Right cardiac atrium (tissue), 5 donors: Measurements from ENCODE around the gene ADGRG6. TPM values are rescaled to one million over a fixed set of nuclear protein-coding genes. Genes with fewer than 3 reads are reported as not detected.
A peak's percentile ranks its signal among the peaks of the same experiment; 100 is the strongest.
"Not testable (repeated sequence)": the region's sequence is repeated elsewhere in the genome, so short reads cannot be mapped to it uniquely, and the experiment has no call there.

Source experiments
- ATAC-seq, 2 donors: fragments of 200-7000 bp; cut with Tn5 transposase; one replicate each; pipeline versions ENCODE4 v1.8.0 to v1.9.1; 2020; ENCODE audit warnings: moderate library complexity in 2 of 2, mild to moderate bottlenecking in 1 of 2
- DNase-seq, 3 donors: peaks; one replicate each; pipeline ENCODE4 v3.0.0-alpha.2; 2020
- H3K27ac ChIP-seq: one replicate; pipeline ENCODE4 v1.5.1; 2013; ENCODE audit warnings: mild to moderate bottlenecking, low read length, control low read depth, moderate library complexity
- H3K27me3 ChIP-seq: one replicate; pipeline ENCODE4 v1.6.1; 2013; ENCODE audit not compliant: control insufficient read depth, insufficient read depth
- H3K4me1 ChIP-seq: one replicate; pipeline ENCODE4 v1.6.1; 2013; ENCODE audit warnings: low read length; ENCODE audit not compliant: control insufficient read depth, insufficient read depth
- H3K4me3 ChIP-seq: one replicate; pipeline ENCODE4 v1.5.1; 2013; ENCODE audit warnings: low read length, control low read depth
- H3K9me3 ChIP-seq: one replicate; pipeline ENCODE4 v1.6.1; 2013; ENCODE audit warnings: low read length; ENCODE audit not compliant: control insufficient read depth
- WGBS: extraction: QIAGEN DNeasy Blood & Tissue Kit; methylation state at CpG from one replicate; pipeline ENCODE4 v1.1.7; 2013; 5-methylcytosine and 5-hydroxymethylcytosine counted together
- intact Hi-C, 4 donors: fragments of 100-400 bp; cut with DNase I; formaldehyde crosslinking; loops; one replicate each; pipeline versions ENCODE4 v1.11.0 to v1.14.0; 2022 to 2023
- polyA plus RNA-seq: library from polyadenylated mRNA; stranded (reverse); fragments of 200-250 nt; gene quantifications from one replicate; pipeline ENCODE4 v1.2.3, GENCODE V29; 2013
- total RNA-seq, 4 donors: library from RNA; stranded (reverse); fragmentation: NEBNext Ultra II Directional; extraction: Animal tissue kit (Norgen Biotek cat#: 25700); gene quantifications; one replicate each; pipeline ENCODE4 v1.2.1, GENCODE V29; 2021
- donor health status: healthy with polysubstance abuse.
- donor health status: DM: no; HTN: yes; CAD: no.
- donor health status: DM: no; HTN: no; CAD: no.
- donor health status: DM: no; HTN: yes; CAD: no; lungs with severe emphysema.
- donor health status: DM: yes; HTN: yes; CAD: no.

The ADGRG6 gene
- total and polyA plus RNA-seq, 5 donors: 4.1 to 23.9 (median 15.6) TPM

- DNase-seq: no peak
- intact Hi-C loops: no loop called here
- WGBS: 91% methylated on average over 2 of the region's 2 CpGs
- no peaks in the 10 kb centered on the region for H3K27me3 ChIP-seq
- no peaks in the 10 kb centered on the region for H3K9me3 ChIP-seq
- H3K27ac ChIP-seq: no peak overlapping the region
- no peaks in the 10 kb centered on the region for H3K4me1 ChIP-seq
- H3K4me3 ChIP-seq: no peak overlapping the region
- no peak for ATAC-seq
Measured at GRCh38 chr6:142412658-142413057, 110.9 kb downstream of the ADGRG6 start.

- DNase-seq (no peak), ATAC-seq (no peak)
- no peak overlapping the region for H3K4me3 ChIP-seq
- no peak overlapping the region for H3K27ac ChIP-seq
- H3K4me1 ChIP-seq: no peaks in the 10 kb centered on the region
- intact Hi-C loops: no loop called here
- no peaks in the 10 kb centered on the region for H3K27me3 ChIP-seq
- H3K9me3 ChIP-seq: no peaks in the 10 kb centered on the region
Measured at GRCh38 chr6:142413111-142413510, 111.3 kb downstream of the ADGRG6 start.

- intact Hi-C loops: no loop called here
- no peak overlapping the region for H3K4me3 ChIP-seq
- WGBS: 93% methylated on average over 8 of the region's 8 CpGs
Measured at GRCh38 chr6:142414462-142415250, 112.8 kb downstream of the ADGRG6 start.

GRCh38 chr6:142416179-142416578, 114.4 kb downstream of the ADGRG6 start:
- DNase-seq (no peak), ATAC-seq (peak; percentile 45 to 91)
- no peaks in the 10 kb centered on the region for H3K9me3 ChIP-seq
- H3K27ac ChIP-seq: no peak overlapping the region
- H3K4me1 ChIP-seq: peaks cover 2% of the 10 kb centered on the region
- no peak overlapping the region for H3K4me3 ChIP-seq
- H3K27me3 ChIP-seq: no peaks in the 10 kb centered on the region
- intact Hi-C loops: no loop called here
- 43% methylated on average over 3 of the region's 3 CpGs for WGBS

More at GRCh38 chr6:142414462-142415250, 112.8 kb downstream of the ADGRG6 start:
- DNase-seq: no peak
- no peak overlapping the region for H3K27ac ChIP-seq
- no peaks in the 10 kb centered on the region for H3K27me3 ChIP-seq
- no peak for ATAC-seq
- H3K4me1 ChIP-seq: peaks cover 2% of the 10 kb centered on the region
- H3K9me3 ChIP-seq: no peaks in the 10 kb centered on the region

GRCh38 chr6:142416686-142417085, 114.9 kb downstream of the ADGRG6 start:
- Histone ChIP-seq H3K4me3 (no peak overlapping the region), H3K9me3 (no peaks in the 10 kb centered on the region), H3K27ac (no peak overlapping the region), H3K4me1 (peaks cover 2% of the 10 kb centered on the region), H3K27me3 (no peaks in the 10 kb centered on the region)
- ATAC-seq: no peak
- intact Hi-C loops: no loop called here
- no peak for DNase-seq

GRCh38 chr6:142417331-142417750, 115.5 kb downstream of the ADGRG6 start:
- no peak overlapping the region for H3K4me3 ChIP-seq
- H3K9me3 ChIP-seq: no peaks in the 10 kb centered on the region
- H3K27ac ChIP-seq: no peak overlapping the region
- H3K27me3 ChIP-seq: no peaks in the 10 kb centered on the region
- intact Hi-C loops: no loop called here
- 92% methylated on average over 1 of the region's 1 CpG for WGBS
- DNase-seq (no peak), ATAC-seq (no peak)
- H3K4me1 ChIP-seq: peaks cover 2% of the 10 kb centered on the region

- H3K27me3 ChIP-seq: no peaks in the 10 kb centered on the region
- 30% methylated on average over 3 of the region's 3 CpGs for WGBS
- no peaks in the 10 kb centered on the region for H3K9me3 ChIP-seq
- intact Hi-C loops: no loop called here
- H3K4me3 ChIP-seq: no peak overlapping the region
- DNase-seq (no peak), ATAC-seq (no peak)
- no peak overlapping the region for H3K27ac ChIP-seq
- peaks cover 2% of the 10 kb centered on the region for H3K4me1 ChIP-seq
Measured at GRCh38 chr6:142419071-142419470, 117.3 kb downstream of the ADGRG6 start.

GRCh38 chr6:142420802-142421201, 119.0 kb downstream of the ADGRG6 start:
- H3K4me3 ChIP-seq: no peak overlapping the region
- H3K27me3 ChIP-seq: no peaks in the 10 kb centered on the region
- no peak overlapping the region for H3K27ac ChIP-seq
- no peak for DNase-seq
- H3K9me3 ChIP-seq: no peaks in the 10 kb centered on the region
- H3K4me1 ChIP-seq: peaks cover 2% of the 10 kb centered on the region
- ATAC-seq: no peak
- intact Hi-C loops: no loop called here

GRCh38 chr6:142421285-142422117, 119.7 kb downstream of the ADGRG6 start:
- H3K27ac ChIP-seq: no peak overlapping the region
- intact Hi-C loops: no loop called here
- DNase-seq (no peak), ATAC-seq (no peak)
- no peaks in the 10 kb centered on the region for H3K27me3 ChIP-seq
- H3K4me3 ChIP-seq: no peak overlapping the region
- peaks cover 2% of the 10 kb centered on the region for H3K4me1 ChIP-seq
- no peaks in the 10 kb centered on the region for H3K9me3 ChIP-seq

GRCh38 chr6:142426444-142427132, 124.8 kb downstream of the ADGRG6 start:
- 97% methylated on average over 2 of the region's 2 CpGs for WGBS
- H3K27ac ChIP-seq: not testable (repeated sequence)

GRCh38 chr6:142428468-142428867, 126.7 kb downstream of the ADGRG6 start:
- WGBS: 95% methylated on average over 2 of the region's 2 CpGs
- H3K27ac ChIP-seq, H3K4me3 ChIP-seq, H3K9me3 ChIP-seq, DNase-seq, intact Hi-C loops, ATAC-seq, H3K4me1 ChIP-seq, H3K27me3 ChIP-seq: not testable (repeated sequence)

More at GRCh38 chr6:142426444-142427132, 124.8 kb downstream of the ADGRG6 start:
- H3K4me3 ChIP-seq, H3K27me3 ChIP-seq, H3K4me1 ChIP-seq, H3K9me3 ChIP-seq, DNase-seq, ATAC-seq, intact Hi-C loops: not testable (repeated sequence)
